HG02571 (cell line): Measurements from ENCODE around the gene LRBA.
"Not testable (repeated sequence)": the region's sequence is repeated elsewhere in the genome, so short reads cannot be mapped to it uniquely, and the experiment has no call there.

Experiments
- ATAC-seq: cut with Tn5 transposase; IDR thresholded peaks from one replicate; pipeline ENCODE4 v1.9.1; 2021; ENCODE audit warnings: mild to moderate bottlenecking, moderate library complexity; ENCODE audit not compliant: unreplicated experiment

The LRBA gene

GRCh38 chr4:150447356-150447755, 567.7 kb downstream of the LRBA start:
- ATAC-seq = no peak

DNA sequence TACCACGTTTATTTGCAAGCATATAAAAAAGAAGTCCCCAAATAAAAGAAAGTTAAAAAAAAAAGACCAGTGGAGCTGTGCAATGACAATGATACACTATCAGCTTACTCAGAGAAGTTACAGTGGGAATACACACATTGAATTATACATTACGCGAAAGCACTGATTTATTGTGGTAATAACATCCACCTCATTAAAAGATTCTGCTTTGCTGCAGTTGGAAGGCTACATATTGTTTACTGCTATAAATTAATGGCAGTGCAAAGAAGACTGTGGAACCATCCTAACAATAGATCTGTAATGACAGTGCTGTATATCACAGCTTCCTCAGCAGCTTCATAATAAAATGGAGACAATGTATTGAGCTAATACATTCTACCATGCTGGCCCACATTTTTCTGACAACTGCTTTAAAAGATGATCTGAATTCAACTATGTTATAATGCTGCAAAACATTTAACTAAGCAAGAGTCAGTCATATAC, 575.6 kb downstream of the LRBA start:
- ATAC-seq = no peak

- ATAC-seq = no peak
Observed at GRCh38 chr4:150436598-150437370, 578.3 kb downstream of the LRBA start.

- no peak for ATAC-seq
Observed at GRCh38 chr4:150431221-150431620, 583.9 kb downstream of the LRBA start.

DNA sequence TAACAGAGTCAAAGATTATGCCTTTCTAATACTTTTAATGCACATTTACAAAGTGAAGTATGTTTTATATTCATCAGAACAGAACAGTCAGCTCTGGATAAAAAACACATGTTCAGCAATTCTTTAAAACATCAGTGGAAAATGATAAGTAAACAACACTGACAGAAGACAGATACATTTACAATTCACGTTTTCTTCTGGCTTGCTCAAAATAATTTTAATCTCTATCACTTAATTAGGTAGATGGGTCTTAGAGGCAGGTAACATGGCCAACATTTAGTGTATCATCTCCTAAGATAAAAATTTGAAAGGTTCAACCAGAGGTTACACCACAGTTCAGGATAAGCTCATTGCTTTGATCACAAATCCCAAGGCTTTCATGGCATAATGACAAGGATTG, 589.9 kb downstream of the LRBA start:
- no peak for ATAC-seq

GRCh38 chr4:150423503-150423902, 591.6 kb downstream of the LRBA start:
- no peak for ATAC-seq

DNA sequence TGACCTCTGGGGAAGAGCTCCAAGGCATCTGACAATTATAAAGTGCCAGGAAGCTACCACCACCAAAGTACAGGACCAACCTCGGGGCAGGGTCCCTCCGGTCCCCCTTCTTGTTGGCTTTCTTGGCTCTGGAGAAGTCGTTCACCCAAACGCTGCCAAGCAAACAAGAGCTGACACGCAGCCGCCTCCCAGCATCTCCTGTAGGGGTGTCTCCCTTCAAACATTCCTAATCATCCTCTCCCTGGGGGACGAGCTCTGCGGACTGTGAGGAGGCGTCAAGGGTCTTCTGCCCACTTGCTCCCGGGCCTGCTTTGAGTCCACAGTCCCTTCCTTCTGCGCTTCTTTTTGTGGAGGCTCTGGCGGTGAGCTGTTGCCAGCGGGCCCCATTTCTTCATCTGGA, 592.0 kb downstream of the LRBA start:
- ATAC-seq = no peak

- ATAC-seq = no peak
Observed at GRCh38 chr4:150421612-150422011, 593.5 kb downstream of the LRBA start.

- no peak for ATAC-seq
Observed at GRCh38 chr4:150419939-150420338, 595.1 kb downstream of the LRBA start.

DNA sequence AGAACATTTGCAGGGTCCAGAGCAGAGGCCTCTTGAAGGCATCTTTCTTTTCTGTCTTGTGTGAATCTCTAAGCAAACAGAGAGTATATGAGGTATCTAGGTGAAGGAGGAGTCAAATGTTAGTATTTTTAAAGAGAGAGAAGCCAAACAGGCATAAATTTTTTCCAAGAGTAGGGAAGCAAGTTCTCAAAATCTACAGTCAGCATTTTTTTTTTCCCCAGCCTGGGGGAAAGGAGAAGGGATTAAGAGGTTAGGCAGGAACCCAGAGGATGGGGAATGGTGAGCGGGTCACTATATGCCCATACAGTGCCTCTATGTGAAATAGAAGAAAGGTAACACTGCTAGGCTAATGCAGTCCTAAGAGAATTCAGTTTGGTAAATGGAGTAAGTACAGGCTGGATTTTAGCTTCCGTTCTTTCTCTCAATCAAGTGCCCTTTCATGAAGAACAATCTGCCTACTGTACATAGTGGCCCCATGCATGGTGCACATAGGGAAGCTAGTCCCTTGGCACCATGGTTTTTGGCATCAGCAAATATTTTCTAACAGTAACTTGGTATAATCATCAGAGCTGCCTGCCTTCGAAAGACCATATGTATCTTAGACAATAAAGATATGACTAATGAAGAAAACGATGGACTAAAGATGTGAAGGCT, 596.2 kb downstream of the LRBA start:
- no peak for ATAC-seq

DNA sequence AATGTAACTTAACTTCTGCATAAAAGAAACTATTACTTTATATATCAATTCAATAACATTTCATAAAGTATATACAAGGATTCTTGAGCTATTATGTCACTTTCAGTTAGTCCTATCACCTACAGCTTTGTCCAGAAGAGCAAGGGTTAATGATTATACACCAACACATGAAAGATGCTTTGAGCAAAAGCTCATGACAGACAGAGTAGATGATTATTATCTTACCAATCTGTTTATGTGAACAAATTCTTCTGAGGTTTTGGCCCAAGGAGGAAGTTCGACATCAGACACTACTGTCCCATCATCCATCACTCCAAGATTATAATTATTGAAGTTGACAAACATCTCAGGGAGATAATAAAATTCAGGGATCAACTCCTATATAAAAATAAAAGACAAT, 599.9 kb downstream of the LRBA start:
- no peak for ATAC-seq

DNA sequence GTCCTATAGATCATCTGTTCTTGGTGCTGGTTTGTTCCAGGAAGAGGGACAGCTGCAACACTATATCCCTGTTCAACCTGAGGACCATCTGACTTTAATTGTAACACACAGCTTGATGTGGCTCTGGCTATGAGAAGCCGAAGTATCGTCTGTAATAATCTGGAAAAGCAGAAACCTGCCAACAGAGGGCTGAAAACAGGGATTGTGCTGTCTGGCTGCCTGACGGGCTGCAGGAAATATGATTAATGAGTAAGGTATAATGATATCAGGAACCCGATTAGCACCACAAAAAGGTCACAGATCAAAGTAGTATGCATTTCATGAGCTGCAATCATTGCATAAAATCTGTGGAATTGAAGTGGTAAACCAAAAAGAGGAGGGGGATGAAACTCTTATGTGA, 603.6 kb downstream of the LRBA start:
- no peak for ATAC-seq

GRCh38 chr4:150402871-150403272, 612.2 kb downstream of the LRBA start:
- peak; percentile 79 for ATAC-seq

GRCh38 chr4:150401083-150401687, 613.9 kb downstream of the LRBA start:
- ATAC-seq = no peak

GRCh38 chr4:150395872-150396271, 619.2 kb downstream of the LRBA start:
- ATAC-seq = no peak

DNA sequence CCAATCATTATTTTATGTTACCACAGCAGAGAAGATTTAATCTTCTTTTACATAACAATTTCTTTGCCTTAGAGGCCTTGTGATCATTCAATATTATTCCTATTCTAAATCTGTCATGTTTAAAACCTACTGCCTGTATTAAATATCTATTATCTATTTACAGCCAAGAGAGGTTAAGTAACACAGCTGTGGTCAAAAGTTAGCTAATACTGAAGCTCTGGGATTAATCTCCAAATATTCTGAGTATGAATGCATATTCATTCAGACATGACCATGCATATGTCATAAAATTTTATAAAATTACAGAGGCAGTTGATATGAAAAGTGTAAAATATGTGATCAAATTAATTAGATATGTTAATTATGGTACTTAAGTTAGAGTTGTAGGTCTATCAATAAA, 621.0 kb downstream of the LRBA start:
- no peak for ATAC-seq

- no peak for ATAC-seq
Observed at GRCh38 chr4:150391052-150391451, 624.0 kb downstream of the LRBA start.

DNA sequence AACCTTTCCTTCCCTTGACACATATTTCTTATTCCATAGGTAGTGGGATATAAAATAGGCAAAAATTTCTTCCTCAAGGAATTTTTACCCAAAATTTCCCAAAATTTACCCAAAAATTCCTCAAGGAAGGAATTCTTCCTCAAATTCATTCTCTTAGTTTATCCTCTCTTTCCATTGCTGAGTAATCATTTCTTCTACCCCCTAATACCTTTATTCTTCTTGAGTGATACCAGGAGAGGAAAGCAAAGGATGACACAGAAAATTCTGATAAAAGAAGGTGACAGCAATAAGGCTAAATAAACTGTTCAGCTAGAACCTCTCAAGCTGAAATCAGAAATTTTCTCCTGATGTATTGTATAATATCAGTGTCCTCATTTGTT, 624.6 kb downstream of the LRBA start:
- no peak for ATAC-seq

DNA sequence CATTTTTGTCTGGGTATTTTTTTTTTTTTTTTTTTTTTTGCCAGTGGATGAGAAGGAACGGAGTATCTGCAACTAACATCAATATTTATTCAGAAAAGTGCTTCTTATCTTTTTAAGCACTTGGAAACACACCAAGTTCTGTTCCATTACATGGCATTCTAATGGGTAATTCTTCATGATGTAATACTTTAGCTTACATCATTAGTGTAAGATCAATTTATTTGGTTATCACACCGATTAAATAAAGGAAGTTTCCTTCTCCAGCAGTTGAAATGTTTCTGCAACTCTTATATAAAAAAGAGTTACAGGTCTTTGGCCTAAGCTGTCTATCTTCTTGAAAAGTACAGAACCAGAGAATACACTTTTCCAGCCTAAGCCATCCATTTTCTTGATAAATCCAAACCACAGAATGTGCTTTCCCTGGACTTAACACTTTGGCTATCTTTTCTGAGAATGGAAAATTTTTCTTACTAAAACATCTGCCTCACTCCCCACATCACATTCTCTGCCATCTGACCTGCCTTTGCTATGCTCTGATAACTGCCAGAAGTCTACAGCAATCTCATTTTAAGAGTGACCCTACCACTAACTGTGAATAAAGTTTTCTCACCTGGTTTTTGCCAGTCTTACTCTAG, 625.1 kb downstream of the LRBA start:
- no peak for ATAC-seq

DNA sequence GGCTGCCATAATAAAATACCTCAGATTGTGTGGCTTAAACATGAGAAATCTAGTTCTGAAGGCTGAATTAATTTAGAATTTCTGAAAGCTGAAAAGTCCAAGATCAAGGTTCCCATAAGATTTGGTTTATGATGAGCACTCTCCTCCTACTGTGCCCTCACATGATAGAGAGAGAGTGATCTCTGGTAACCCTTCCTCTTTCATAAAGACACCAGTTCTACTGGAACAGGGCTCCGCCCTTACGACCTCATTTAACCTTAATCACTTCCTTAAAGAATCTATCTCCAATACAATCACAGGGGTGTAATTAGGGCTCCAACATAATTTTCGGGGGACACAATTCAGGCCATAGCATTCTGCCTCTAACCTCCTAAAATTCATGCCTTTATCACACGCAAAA, 627.1 kb downstream of the LRBA start:
- ATAC-seq = no peak

- not testable (repeated sequence) for ATAC-seq
Observed at GRCh38 chr4:150386415-150386814, 628.7 kb downstream of the LRBA start.

- ATAC-seq = no peak
Observed at GRCh38 chr4:150385606-150386005, 629.5 kb downstream of the LRBA start.
